ENCODE measurements around the gene ERG. TPM values are rescaled to one million over a fixed set of nuclear protein-coding genes. Genes with fewer than 3 reads are reported as not detected.

The ERG gene
- total RNA-seq, 1 experiment from 2014 or later: 0.11 TPM

- no peak overlapping the region for H3K4ac ChIP-seq (ENCODE audit: low read depth, low read length)
- H3K4me2 ChIP-seq (ENCODE audit: insufficient read depth, insufficient read length, low read length): no peak overlapping the region
- no peaks in the 10 kb centered on the region for H3K23me2 ChIP-seq (ENCODE audit: insufficient read length, low read depth, low read length, poor library complexity, severe bottlenecking)
- H3K27ac ChIP-seq (ENCODE audit: insufficient read length, low read depth, low read length): no peak overlapping the region
- H3K56ac ChIP-seq (ENCODE audit: insufficient read length, low read depth, low read length): no peak overlapping the region
- H3K79me2 ChIP-seq (ENCODE audit: insufficient read depth, low read length): no peaks in the 10 kb centered on the region
- H3K9me3 ChIP-seq (ENCODE audit: control insufficient read depth, low read depth, low read length): no peaks in the 10 kb centered on the region
- H2BK5ac ChIP-seq (ENCODE audit: insufficient read length, low read length): no peak overlapping the region
- no peak overlapping the region for H4K8ac ChIP-seq (replicated peaks; ENCODE audit: insufficient read length, low read depth, low read length)
- no peaks in the 10 kb centered on the region for H3K27me3 ChIP-seq (ENCODE audit: insufficient read depth, low read length)
- Mint-ChIP-seq H3K36me3 (ENCODE audit: insufficient read depth in 1 of 3, low read depth in 3 of 3) (peaks cover 0 to 2% (median 0%) of the 10 kb centered on the region in 3 experiments; a peak in 1 of 7 replicates), H3K27me3 (ENCODE audit: low read depth) (no peaks in the 10 kb centered on the region), H3K4me1 (peaks cover 11 to 19% of the 10 kb centered on the region in 2 experiments), H3K27ac (no peak overlapping the region), H3K4me3 (no peak overlapping the region), H3K9me3 (no peaks in the 10 kb centered on the region)
- no peak overlapping the region for H2BK120ac ChIP-seq (ENCODE audit: low read depth, low read length, poor library complexity, severe bottlenecking)
- H2AFZ ChIP-seq (ENCODE audit: low read length): no peak overlapping the region
- H2BK12ac ChIP-seq (ENCODE audit: insufficient read length, low read depth, low read length): no peak overlapping the region
- H3K79me1 ChIP-seq (ENCODE audit: insufficient read depth, low read depth, low read length, poor library complexity, severe bottlenecking): no peaks in the 10 kb centered on the region
- no peaks in the 10 kb centered on the region for H4K20me1 ChIP-seq (ENCODE audit: control insufficient read depth, insufficient read depth, insufficient read length)
- H3T11ph ChIP-seq (ENCODE audit: low read length): no peak overlapping the region
- no peak overlapping the region for H2AK5ac ChIP-seq (ENCODE audit: insufficient read length, low read length)
- no peak overlapping the region for H3K9ac ChIP-seq (ENCODE audit: extremely low read depth, insufficient read length, low read length)
- no peak overlapping the region for H2BK20ac ChIP-seq (ENCODE audit: low read depth, low read length, poor library complexity, severe bottlenecking)
- H3K14ac ChIP-seq (ENCODE audit: insufficient read depth, low read length): no peak overlapping the region
- peaks cover 3% of the 10 kb centered on the region; the same call in 1 of the 2 replicates for H3K4me1 ChIP-seq (ENCODE audit: insufficient read depth, low read length)
- no peak overlapping the region for H2BK15ac ChIP-seq (ENCODE audit: low read depth, low read length)
- no peak for DNase-seq
- TF ChIP-seq CTCF (conservative IDR thresholded peaks at IDR 0.05): no peak
- no CpG with 5 or more reads among the region's 5 CpGs for WGBS (ENCODE audit: extremely low coverage, insufficient read length, low lambda C conversion rate)
- H3K23ac ChIP-seq (ENCODE audit: insufficient read length, low read depth, low read length): no peak overlapping the region
- no peak overlapping the region for H4K5ac ChIP-seq (ENCODE audit: insufficient read length, low read depth, low read length)
- no peak overlapping the region for H3K18ac ChIP-seq (ENCODE audit: insufficient read length, low read depth, low read length)
- H4K91ac ChIP-seq (ENCODE audit: insufficient read length, low read depth, low read length): no peak overlapping the region
Observed at GRCh38 chr21:38531591-38531990, 33.3 kb upstream of the ERG start.

Measured in H9 (cell line).